Stomach (tissue), 9 donors: ENCODE data around the gene TBC1D1. TPM values are rescaled to one million over a fixed set of nuclear protein-coding genes. Genes with fewer than 3 reads are reported as not detected.
A peak's percentile ranks its signal among the peaks of the same experiment; 100 is the strongest.
"Not testable (repeated sequence)": the region's sequence is repeated elsewhere in the genome, so short reads cannot be mapped to it uniquely, and the experiment has no call there.

ENCODE experiments used
- DNase-seq, 2 donors: peaks; one replicate each; pipeline versions ENCODE4 v3.0.0 to v3.0.0-alpha.2; 2013 to 2019
- H3K27ac ChIP-seq, 5 donors: fragments of 200-600 bp in 4 of 5; sonication (generic) in 4 of 5; one replicate each; pipeline ENCODE4 v1.5.1; 2013 to 2019; ENCODE audit warnings: mild to moderate bottlenecking in 1 of 5, moderate library complexity in 1 of 5
- H3K27me3 ChIP-seq, 3 donors: fragments of 200-600 bp; sonication (generic); one replicate each; pipeline ENCODE4 v1.5.1; 2017 to 2019; ENCODE audit warnings: mixed run types in 1 of 3
- H3K36me3 ChIP-seq, 4 donors: fragments of 200-600 bp; sonication (generic); 1 replicate in 3 of 4; 2 replicates in 1 of 4; pipeline ENCODE4 v1.5.1; 2016 to 2019
- H3K4me1 ChIP-seq, 4 donors: fragments of 200-600 bp; sonication (generic); one replicate each; pipeline ENCODE4 v1.5.1; 2016 to 2019
- H3K4me3 ChIP-seq, 4 donors: fragments of 200-600 bp; sonication (generic) in 3 of 4; one replicate each; pipeline ENCODE4 v1.5.1; 2016 to 2019; ENCODE audit warnings: mild to moderate bottlenecking in 1 of 4
- H3K9me3 ChIP-seq, 4 donors: fragments of 200-600 bp; sonication (generic); one replicate each; pipeline ENCODE4 v1.5.1; 2016 to 2019
- CTCF ChIP-seq, 7 experiments: fragments of 450-650 bp in 4 of 7; fragments of 200-600 bp in 3 of 7; sonication (generic) in 3 of 7; IDR thresholded peaks; one replicate each; pipeline ENCODE4 v1.5.1; 2016 to 2019; ENCODE audit warnings: antibody characterized with exemption in 7 of 7, control low read depth in 2 of 7, mild to moderate bottlenecking in 1 of 7
- EP300 ChIP-seq: sonication (generic); formaldehyde crosslinking; IDR thresholded peaks from one replicate; pipeline ENCODE4 v1.6.1; 2017; ENCODE audit warnings: antibody characterized with exemption
- POLR2A ChIP-seq, 4 donors: fragments of 450-650 bp; IDR thresholded peaks; one replicate each; pipeline ENCODE4 v1.6.1; 2016; ENCODE audit warnings: antibody characterized with exemption in 4 of 4, control low read depth in 2 of 4, mild to moderate bottlenecking in 1 of 4, moderate library complexity in 1 of 4
- POLR2AphosphoS5 ChIP-seq, 3 donors: sonication (generic); formaldehyde crosslinking; IDR thresholded peaks; one replicate each; pipeline ENCODE4 v1.6.1; 2016; ENCODE audit warnings: antibody characterized with exemption in 3 of 3
- WGBS, 5 donors: extraction: QIAGEN DNeasy Blood & Tissue Kit in 3 of 5; methylation state at CpG; one replicate each; pipeline versions ENCODE4 v1.1.5 to v1.1.7; 2013 to 2018; 5-methylcytosine and 5-hydroxymethylcytosine counted together
- intact Hi-C: fragments of 100-400 bp; cut with DNase I; formaldehyde crosslinking; loops from one replicate; pipeline ENCODE4 v1.15.1; 2023; ENCODE audit warnings: low total_unique reads
- polyA plus RNA-seq, 3 donors: library from polyadenylated mRNA; stranded (reverse); fragments of 200-250 nt; gene quantifications; one replicate each; pipeline ENCODE4 v1.2.3, GENCODE V29; 2013
- total RNA-seq, 5 donors: library from RNA; depleted of rRNA; stranded (reverse); fragments of >200 nt; gene quantifications; one replicate each; pipeline versions ENCODE4 v1.1.0 to v1.2.3, GENCODE V29; 2014 to 2016
- donor health status: healthy with polysubstance abuse.
- donor health status: Bipolar disorder and iron deficiency.
- donor health status: healthy.

Gene TBC1D1
- total and polyA plus RNA-seq, 8 donors = 18.8 to 165 (median 49.5) TPM

GRCh38 chr4:38015886-38016515 is 125.1 kb downstream of the TBC1D1 start:
- no peak for DNase-seq
- H3K4me1 ChIP-seq = peaks cover 5 to 29% (median 18%) of the 10 kb centered on the region in 4 donors
- TF ChIP-seq POLR2AphosphoS5 (IDR thresholded peaks at IDR 0.05) = no peak
- no peak for TF ChIP-seq POLR2A (IDR thresholded peaks at IDR 0.05)
- no peak for TF ChIP-seq EP300
- no peak for TF ChIP-seq CTCF (IDR thresholded peaks at IDR 0.05)
- no peaks in the 10 kb centered on the region for H3K27me3 ChIP-seq
- no peaks in the 10 kb centered on the region for H3K9me3 ChIP-seq
- H3K4me3 ChIP-seq = no peak overlapping the region
- H3K27ac ChIP-seq = peak overlapping the region in 2 of 5 donors; percentile 40 to 61
- peaks cover 0 to 39% (median 25%) of the 10 kb centered on the region in 4 donors for H3K36me3 ChIP-seq
- intact Hi-C loops = no loop called here
- WGBS, 5 donors = 77 to 88% (median 87%) methylated on average over 7 of the region's 7 CpGs

GRCh38 chr4:38016698-38017097 is 125.8 kb downstream of the TBC1D1 start:
- Histone ChIP-seq H3K27me3 (no peaks in the 10 kb centered on the region), H3K36me3 (peaks cover 0 to 46% (median 32%) of the 10 kb centered on the region in 4 donors), H3K27ac (peak overlapping the region in 2 of 5 donors; percentile 32 to 40), H3K9me3 (no peaks in the 10 kb centered on the region), H3K4me3 (no peak overlapping the region), H3K4me1 (peaks cover 5 to 29% (median 18%) of the 10 kb centered on the region in 4 donors)
- intact Hi-C loops = no loop called here
- TF ChIP-seq POLR2AphosphoS5 (IDR thresholded peaks at IDR 0.05) = no peak
- TF ChIP-seq POLR2A (IDR thresholded peaks at IDR 0.05) = no peak
- TF ChIP-seq EP300 = no peak
- no peak for TF ChIP-seq CTCF (IDR thresholded peaks at IDR 0.05)
- DNase-seq = no peak
- WGBS, 5 donors = 89 to 99% (median 93%) methylated on average over 2 of the region's 2 CpGs

GRCh38 chr4:38017609-38018008 is 126.7 kb downstream of the TBC1D1 start:
- H3K4me3 ChIP-seq = no peak overlapping the region
- peaks cover 0 to 55% (median 41%) of the 10 kb centered on the region in 4 donors for H3K36me3 ChIP-seq
- H3K27me3 ChIP-seq = no peaks in the 10 kb centered on the region
- 89 to 96% (median 95%) methylated on average over 5 of the region's 5 CpGs for WGBS, 5 donors
- H3K9me3 ChIP-seq = no peaks in the 10 kb centered on the region
- intact Hi-C loops = no loop called here
- peak overlapping the region in 1 of 5 donors; percentile 11 for H3K27ac ChIP-seq
- no peak for DNase-seq
- TF ChIP-seq CTCF (IDR thresholded peaks at IDR 0.05) (no peak), POLR2AphosphoS5 (IDR thresholded peaks at IDR 0.05) (no peak), POLR2A (IDR thresholded peaks at IDR 0.05) (no peak), EP300 (no peak)
- H3K4me1 ChIP-seq = peaks cover 5 to 38% (median 18%) of the 10 kb centered on the region in 4 donors

- H3K27me3 ChIP-seq = no peaks in the 10 kb centered on the region
- H3K4me1 ChIP-seq = peaks cover 0 to 43% (median 10%) of the 10 kb centered on the region in 4 donors
- intact Hi-C loops = no loop called here
- WGBS, 5 donors = 92 to 99% (median 97%) methylated on average over 7 of the region's 7 CpGs
- H3K4me3 ChIP-seq = no peak overlapping the region
- H3K9me3 ChIP-seq = no peaks in the 10 kb centered on the region
- peaks cover 0 to 47% (median 33%) of the 10 kb centered on the region in 4 donors for H3K36me3 ChIP-seq
- no peak overlapping the region for H3K27ac ChIP-seq
- DNase-seq = no peak
- TF ChIP-seq POLR2AphosphoS5 (IDR thresholded peaks at IDR 0.05) = no peak
- TF ChIP-seq EP300 = no peak
- TF ChIP-seq CTCF (IDR thresholded peaks at IDR 0.05) = no peak
- no peak for TF ChIP-seq POLR2A (IDR thresholded peaks at IDR 0.05)
Measured at GRCh38 chr4:38020386-38020785, 129.5 kb downstream of the TBC1D1 start.

- H3K4me1 ChIP-seq = peaks cover 0 to 39% (median 8%) of the 10 kb centered on the region in 4 donors
- H3K9me3 ChIP-seq, intact Hi-C loops, DNase-seq, H3K27me3 ChIP-seq, H3K4me3 ChIP-seq: not testable (repeated sequence)
- peaks cover 0 to 45% (median 30%) of the 10 kb centered on the region in 4 donors for H3K36me3 ChIP-seq
- peak overlapping the region in 1 of 5 donors; percentile 80 for H3K27ac ChIP-seq
- WGBS, 5 donors = 97 to 99% (median 98%) methylated on average over 4 of the region's 4 CpGs
Measured at GRCh38 chr4:38020961-38021360, 130.1 kb downstream of the TBC1D1 start.
